Measurements from ENCODE around the gene EHF. TPM values are rescaled to one million over a fixed set of nuclear protein-coding genes. Genes with fewer than 3 reads are reported as not detected.

EHF gene
- total and polyA plus RNA-seq, 2 of the 13 experiments (the other 11 are each of a cell fraction or from before 2014, with no cell fraction given) = 0.04 to 0.46 TPM

DNA sequence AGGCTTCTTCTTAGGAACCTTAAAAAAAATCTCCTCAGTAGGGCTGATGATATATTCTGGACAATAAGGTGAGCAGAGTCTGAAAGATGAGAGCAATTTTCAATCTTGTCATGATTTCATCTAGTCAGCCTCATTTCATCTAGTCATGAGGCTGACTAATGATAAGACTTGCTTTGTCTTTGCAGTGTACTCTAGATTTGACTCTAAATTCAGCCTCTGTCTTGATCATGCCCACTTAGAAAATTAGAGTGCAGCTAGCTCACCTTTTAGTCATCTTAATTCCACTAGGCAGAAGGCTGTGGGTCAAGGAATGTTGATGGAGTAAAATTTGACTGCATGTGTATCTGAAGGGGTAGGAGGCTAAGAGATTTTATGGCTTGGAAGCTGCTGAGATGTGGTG is 5.5 kb downstream of the EHF start:
- in situ Hi-C loops (cut with HindIII; ENCODE audit: extremely low pct_ligation_motif_present, low pct_unique_long_range_greater_than_20kb) = no loop called here
- Histone ChIP-seq H4K20me1 (ENCODE audit: insufficient read depth, low read length) (no peaks in the 10 kb centered on the region), H3K4me2 (ENCODE audit: low read depth, low read length) (no peak overlapping the region), H3K27me3 (ENCODE audit: control insufficient read depth in 1 of 2, insufficient read depth in 2 of 2, low read length in 2 of 2) (no peaks in the 10 kb centered on the region), H3K27ac (ENCODE audit: extremely low read length, insufficient read depth, low read length) (no peak overlapping the region), H3K9ac (ENCODE audit: insufficient read depth, low read depth, low read length) (no peak overlapping the region), H3K36me3 (replicated peaks in 1 of 2; ENCODE audit: control insufficient read depth in 1 of 2, insufficient read depth in 2 of 2, low read length in 2 of 2) (no peaks in the 10 kb centered on the region), H3K9me3 (ENCODE audit: low read length) (no peaks in the 10 kb centered on the region), H3K4me3 (replicated peaks in 1 of 3; ENCODE audit: insufficient read depth in 1 of 3, low read depth in 2 of 3, low read length in 3 of 3) (no peak overlapping the region), H3K4me1 (ENCODE audit: insufficient read depth, low read length) (peaks cover 25% of the 10 kb centered on the region), H2AFZ (ENCODE audit: low read length) (no peak overlapping the region), H3K79me2 (ENCODE audit: insufficient read depth, low read length) (no peaks in the 10 kb centered on the region)
- no TSS peak for BruUV-seq (replicated peaks)
- ATAC-seq (no peak), FAIRE-seq (no peak), DNase-seq (ENCODE audit: low spot score) (no peak)
- TF ChIP-seq, protein P1, sequence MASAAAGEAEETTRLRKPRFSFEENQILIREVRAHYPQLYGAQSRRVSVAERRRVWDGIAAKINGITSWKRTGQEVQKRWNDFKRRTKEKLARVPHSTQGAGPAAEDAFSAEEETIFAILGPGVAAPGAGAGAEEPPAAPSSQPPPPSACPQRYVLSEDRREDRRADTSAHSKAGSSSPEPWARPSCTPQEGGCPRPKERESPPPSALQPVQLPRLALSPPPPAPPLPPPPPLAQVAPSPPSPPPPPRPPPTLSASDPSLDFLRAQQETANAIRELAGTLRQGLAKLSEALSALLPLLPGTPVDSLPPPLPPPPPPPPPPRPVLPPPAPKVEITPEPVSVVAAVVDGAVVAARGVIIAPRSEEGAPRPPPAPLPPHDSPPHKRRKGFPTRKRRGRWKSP (CRISPR knock-in tag; IDR thresholded peaks at IDR 0.05) = no peak
- TF ChIP-seq AHR (CRISPR knock-in tag; IDR thresholded peaks at IDR 0.05) (no peak), ZNF253 (CRISPR knock-in tag; IDR thresholded peaks at IDR 0.05; ENCODE audit: borderline replicate concordance) (no peak), CREB1 (IDR thresholded peaks at IDR 0.05) (no peak), CREB1 (CRISPR knock-in tag; IDR thresholded peaks at IDR 0.05) (no peak)
- intact Hi-C loops (cut with micrococcal nuclease; ENCODE audit: unreplicated experiment) = no loop called here
- CTCF ChIA-PET (ENCODE audit: low intra/inter-chr PET ratio, low total read pairs) = no interaction called here
- POLR2A ChIA-PET = interaction anchor here (1.5 kb wide), 1 partner anchor 26 kb away, joined by 5 read pairs; no protein-coding TSS in a partner anchor

DNA sequence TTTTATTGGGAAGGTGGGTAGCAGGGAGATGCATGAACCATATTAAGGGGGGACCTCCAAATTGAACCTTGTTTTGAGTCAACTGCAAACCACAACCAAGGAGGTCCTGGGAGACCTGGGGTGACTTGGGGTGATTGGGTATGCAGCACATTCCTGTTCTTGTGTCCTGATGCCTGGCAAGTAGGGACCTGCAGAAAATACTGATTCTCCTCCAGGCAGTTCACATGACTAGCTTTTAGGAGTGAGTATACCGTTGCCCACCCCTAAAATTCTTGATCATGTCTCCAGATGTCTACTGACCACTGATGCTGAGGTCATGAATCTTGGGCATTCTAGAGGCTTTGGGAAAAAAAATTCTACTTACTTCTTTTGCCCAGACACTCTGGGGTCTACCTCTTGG is 6.3 kb downstream of the EHF start:
- Histone ChIP-seq H2AFZ (ENCODE audit: low read length) (no peak overlapping the region), H3K9ac (ENCODE audit: insufficient read depth, low read depth, low read length) (no peak overlapping the region), H3K4me2 (ENCODE audit: low read depth, low read length) (no peak overlapping the region), H3K4me1 (ENCODE audit: insufficient read depth, low read length) (peaks cover 25% of the 10 kb centered on the region), H3K9me3 (ENCODE audit: low read length) (no peaks in the 10 kb centered on the region), H3K27ac (ENCODE audit: extremely low read length, insufficient read depth, low read length) (no peak overlapping the region), H4K20me1 (ENCODE audit: insufficient read depth, low read length) (no peaks in the 10 kb centered on the region), H3K27me3 (ENCODE audit: control insufficient read depth in 1 of 2, insufficient read depth in 2 of 2, low read length in 2 of 2) (no peaks in the 10 kb centered on the region), H3K36me3 (replicated peaks in 1 of 2; ENCODE audit: control insufficient read depth in 1 of 2, insufficient read depth in 2 of 2, low read length in 2 of 2) (no peaks in the 10 kb centered on the region), H3K4me3 (replicated peaks in 1 of 3; ENCODE audit: insufficient read depth in 1 of 3, low read depth in 2 of 3, low read length in 3 of 3) (no peak overlapping the region), H3K79me2 (ENCODE audit: insufficient read depth, low read length) (no peaks in the 10 kb centered on the region)
- FAIRE-seq = no peak
- intact Hi-C loops (cut with micrococcal nuclease; ENCODE audit: unreplicated experiment) (no loop called here), in situ Hi-C loops (cut with HindIII; ENCODE audit: extremely low pct_ligation_motif_present, low pct_unique_long_range_greater_than_20kb) (no loop called here)
- POLR2A ChIA-PET = interaction anchor here (1.5 kb wide), 1 partner anchor 27 kb away, joined by 5 read pairs; no protein-coding TSS in a partner anchor
- no peak for ATAC-seq
- CTCF ChIA-PET (ENCODE audit: low intra/inter-chr PET ratio, low total read pairs) = no interaction called here
- no TSS peak for BruUV-seq (replicated peaks)
- DNase-seq (ENCODE audit: low spot score) = no peak
- 86% methylated on average over 1 of the region's 1 CpG for whole genome bisulfite sequencing (ENCODE audit: low lambda C conversion rate)
- TF ChIP-seq XBP1 (CRISPR knock-in tag; IDR thresholded peaks at IDR 0.05) (no peak), ZFP36L2 (CRISPR knock-in tag; IDR thresholded peaks at IDR 0.05) (no peak), SOX13 (IDR thresholded peaks at IDR 0.05) (no peak), SOX13 (CRISPR knock-in tag; conservative IDR thresholded peaks at IDR 0.05 in 1 of 2, IDR thresholded peaks at IDR 0.05 in 1 of 2) (no peak), ZSCAN21 (CRISPR knock-in tag; IDR thresholded peaks at IDR 0.05; ENCODE audit: borderline replicate concordance) (no peak), MTA3 (CRISPR knock-in tag; IDR thresholded peaks at IDR 0.05) (no peak), ZKSCAN1 (IDR thresholded peaks at IDR 0.05; ENCODE audit: low read length) (no peak), NFYC (CRISPR knock-in tag; IDR thresholded peaks at IDR 0.05) (no peak), ZNF33A (CRISPR knock-in tag; IDR thresholded peaks at IDR 0.05; ENCODE audit: borderline replicate concordance) (no peak), FOXA3 (CRISPR knock-in tag; IDR thresholded peaks at IDR 0.05) (no peak)
- TF ChIP-seq, protein P2, sequence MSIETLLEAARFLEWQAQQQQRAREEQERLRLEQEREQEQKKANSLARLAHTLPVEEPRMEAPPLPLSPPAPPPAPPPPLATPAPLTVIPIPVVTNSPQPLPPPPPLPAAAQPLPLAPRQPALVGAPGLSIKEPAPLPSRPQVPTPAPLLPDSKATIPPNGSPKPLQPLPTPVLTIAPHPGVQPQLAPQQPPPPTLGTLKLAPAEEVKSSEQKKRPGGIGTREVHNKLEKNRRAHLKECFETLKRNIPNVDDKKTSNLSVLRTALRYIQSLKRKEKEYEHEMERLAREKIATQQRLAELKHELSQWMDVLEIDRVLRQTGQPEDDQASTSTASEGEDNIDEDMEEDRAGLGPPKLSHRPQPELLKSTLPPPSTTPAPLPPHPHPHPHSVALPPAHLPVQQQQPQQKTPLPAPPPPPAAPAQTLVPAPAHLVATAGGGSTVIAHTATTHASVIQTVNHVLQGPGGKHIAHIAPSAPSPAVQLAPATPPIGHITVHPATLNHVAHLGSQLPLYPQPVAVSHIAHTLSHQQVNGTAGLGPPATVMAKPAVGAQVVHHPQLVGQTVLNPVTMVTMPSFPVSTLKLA (IDR thresholded peaks at IDR 0.05) = no peak
- TF ChIP-seq, protein P3, sequence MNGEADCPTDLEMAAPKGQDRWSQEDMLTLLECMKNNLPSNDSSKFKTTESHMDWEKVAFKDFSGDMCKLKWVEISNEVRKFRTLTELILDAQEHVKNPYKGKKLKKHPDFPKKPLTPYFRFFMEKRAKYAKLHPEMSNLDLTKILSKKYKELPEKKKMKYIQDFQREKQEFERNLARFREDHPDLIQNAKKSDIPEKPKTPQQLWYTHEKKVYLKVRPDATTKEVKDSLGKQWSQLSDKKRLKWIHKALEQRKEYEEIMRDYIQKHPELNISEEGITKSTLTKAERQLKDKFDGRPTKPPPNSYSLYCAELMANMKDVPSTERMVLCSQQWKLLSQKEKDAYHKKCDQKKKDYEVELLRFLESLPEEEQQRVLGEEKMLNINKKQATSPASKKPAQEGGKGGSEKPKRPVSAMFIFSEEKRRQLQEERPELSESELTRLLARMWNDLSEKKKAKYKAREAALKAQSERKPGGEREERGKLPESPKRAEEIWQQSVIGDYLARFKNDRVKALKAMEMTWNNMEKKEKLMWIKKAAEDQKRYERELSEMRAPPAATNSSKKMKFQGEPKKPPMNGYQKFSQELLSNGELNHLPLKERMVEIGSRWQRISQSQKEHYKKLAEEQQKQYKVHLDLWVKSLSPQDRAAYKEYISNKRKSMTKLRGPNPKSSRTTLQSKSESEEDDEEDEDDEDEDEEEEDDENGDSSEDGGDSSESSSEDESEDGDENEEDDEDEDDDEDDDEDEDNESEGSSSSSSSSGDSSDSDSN (CRISPR knock-in tag; IDR thresholded peaks at IDR 0.05) = no peak

Measured in HepG2 (cell line).